WI38 (cell line): Measurements from ENCODE around the gene PARP12.
"Not testable (repeated sequence)": the region's sequence is repeated elsewhere in the genome, so short reads cannot be mapped to it uniquely, and the experiment has no call there.

Experiments
- H3K4me3 ChIP-seq: 2 replicates; pipeline ENCODE4 v1.5.1; 2011; ENCODE audit warnings: low read depth, mild to moderate bottlenecking, control low read depth, low read length
- TF ChIP-seq, protein P1 (sequence below): IDR thresholded peaks from 2 replicates; pipeline ENCODE4 v1.5.1; 2012; ENCODE audit warnings: low read depth, mild to moderate bottlenecking, control low read depth, low read length

The PARP12 gene, protein sequence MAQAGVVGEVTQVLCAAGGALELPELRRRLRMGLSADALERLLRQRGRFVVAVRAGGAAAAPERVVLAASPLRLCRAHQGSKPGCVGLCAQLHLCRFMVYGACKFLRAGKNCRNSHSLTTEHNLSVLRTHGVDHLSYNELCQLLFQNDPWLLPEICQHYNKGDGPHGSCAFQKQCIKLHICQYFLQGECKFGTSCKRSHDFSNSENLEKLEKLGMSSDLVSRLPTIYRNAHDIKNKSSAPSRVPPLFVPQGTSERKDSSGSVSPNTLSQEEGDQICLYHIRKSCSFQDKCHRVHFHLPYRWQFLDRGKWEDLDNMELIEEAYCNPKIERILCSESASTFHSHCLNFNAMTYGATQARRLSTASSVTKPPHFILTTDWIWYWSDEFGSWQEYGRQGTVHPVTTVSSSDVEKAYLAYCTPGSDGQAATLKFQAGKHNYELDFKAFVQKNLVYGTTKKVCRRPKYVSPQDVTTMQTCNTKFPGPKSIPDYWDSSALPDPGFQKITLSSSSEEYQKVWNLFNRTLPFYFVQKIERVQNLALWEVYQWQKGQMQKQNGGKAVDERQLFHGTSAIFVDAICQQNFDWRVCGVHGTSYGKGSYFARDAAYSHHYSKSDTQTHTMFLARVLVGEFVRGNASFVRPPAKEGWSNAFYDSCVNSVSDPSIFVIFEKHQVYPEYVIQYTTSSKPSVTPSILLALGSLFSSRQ

DNA sequence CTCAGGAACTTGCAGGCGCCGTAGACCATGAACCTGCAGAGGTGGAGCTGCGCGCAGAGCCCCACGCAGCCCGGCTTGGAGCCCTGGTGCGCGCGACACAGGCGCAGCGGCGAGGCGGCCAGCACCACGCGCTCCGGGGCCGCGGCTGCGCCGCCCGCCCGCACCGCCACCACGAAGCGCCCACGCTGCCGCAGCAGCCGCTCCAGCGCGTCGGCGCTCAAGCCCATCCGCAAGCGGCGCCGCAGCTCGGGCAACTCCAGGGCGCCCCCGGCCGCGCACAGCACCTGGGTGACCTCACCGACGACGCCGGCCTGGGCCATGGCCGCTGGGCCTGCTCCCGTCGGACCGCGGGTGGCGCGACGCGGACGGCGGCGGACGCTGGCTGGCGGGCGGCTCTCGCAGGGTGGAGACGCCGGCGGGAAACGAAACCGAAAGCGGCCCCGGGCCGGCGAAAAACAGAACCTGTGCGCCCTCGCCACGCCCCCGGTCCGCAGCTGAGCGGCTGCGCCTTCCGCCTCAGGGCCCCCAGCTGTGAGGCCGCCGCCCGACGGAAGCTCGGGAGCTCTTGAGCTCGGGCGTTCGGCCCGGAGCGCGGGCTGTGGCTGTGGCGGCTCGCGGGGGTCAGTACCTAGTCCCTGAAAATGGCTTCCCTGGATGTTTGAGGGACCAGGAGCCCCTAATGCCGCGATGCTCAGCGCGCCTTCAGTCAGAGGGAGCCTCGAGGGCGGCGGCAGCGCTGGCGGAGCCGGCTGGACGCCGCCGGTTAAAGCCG, at the start of gene PARP12:
PARP12 (minus strand) TSS at position 424 of the 772 bp plus-strand sequence; CDS start at position 320, 104 bp downstream.
- H3K4me3 ChIP-seq = peak within 1 kb of the TSS; percentile 67

DNA sequence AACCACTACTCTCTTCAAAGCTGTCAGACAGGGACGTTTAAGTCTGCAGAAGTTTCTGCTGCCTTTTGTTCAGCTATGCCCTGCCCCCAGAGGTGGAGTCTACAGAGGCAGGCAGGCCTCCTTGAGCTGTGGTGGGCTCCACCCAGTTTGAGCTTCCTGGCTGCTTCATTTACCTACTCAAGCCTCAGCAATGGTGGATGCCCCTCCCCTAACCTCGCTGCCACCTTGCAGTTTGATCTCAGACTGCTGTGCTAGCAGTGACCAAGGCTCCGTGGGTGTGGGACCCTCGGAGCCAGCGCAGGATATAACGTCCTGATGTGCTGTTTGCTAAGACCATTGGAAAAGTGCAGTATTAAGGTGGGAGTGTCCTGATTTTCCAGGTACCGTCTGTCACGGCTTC, 46.0 kb upstream of the PARP12 start:
- H3K4me3 ChIP-seq = not testable (repeated sequence)

More for the DNA sequence above, at the start of gene PARP12:
- TF ChIP-seq, protein P1, sequence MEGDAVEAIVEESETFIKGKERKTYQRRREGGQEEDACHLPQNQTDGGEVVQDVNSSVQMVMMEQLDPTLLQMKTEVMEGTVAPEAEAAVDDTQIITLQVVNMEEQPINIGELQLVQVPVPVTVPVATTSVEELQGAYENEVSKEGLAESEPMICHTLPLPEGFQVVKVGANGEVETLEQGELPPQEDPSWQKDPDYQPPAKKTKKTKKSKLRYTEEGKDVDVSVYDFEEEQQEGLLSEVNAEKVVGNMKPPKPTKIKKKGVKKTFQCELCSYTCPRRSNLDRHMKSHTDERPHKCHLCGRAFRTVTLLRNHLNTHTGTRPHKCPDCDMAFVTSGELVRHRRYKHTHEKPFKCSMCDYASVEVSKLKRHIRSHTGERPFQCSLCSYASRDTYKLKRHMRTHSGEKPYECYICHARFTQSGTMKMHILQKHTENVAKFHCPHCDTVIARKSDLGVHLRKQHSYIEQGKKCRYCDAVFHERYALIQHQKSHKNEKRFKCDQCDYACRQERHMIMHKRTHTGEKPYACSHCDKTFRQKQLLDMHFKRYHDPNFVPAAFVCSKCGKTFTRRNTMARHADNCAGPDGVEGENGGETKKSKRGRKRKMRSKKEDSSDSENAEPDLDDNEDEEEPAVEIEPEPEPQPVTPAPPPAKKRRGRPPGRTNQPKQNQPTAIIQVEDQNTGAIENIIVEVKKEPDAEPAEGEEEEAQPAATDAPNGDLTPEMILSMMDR = no peak

DNA sequence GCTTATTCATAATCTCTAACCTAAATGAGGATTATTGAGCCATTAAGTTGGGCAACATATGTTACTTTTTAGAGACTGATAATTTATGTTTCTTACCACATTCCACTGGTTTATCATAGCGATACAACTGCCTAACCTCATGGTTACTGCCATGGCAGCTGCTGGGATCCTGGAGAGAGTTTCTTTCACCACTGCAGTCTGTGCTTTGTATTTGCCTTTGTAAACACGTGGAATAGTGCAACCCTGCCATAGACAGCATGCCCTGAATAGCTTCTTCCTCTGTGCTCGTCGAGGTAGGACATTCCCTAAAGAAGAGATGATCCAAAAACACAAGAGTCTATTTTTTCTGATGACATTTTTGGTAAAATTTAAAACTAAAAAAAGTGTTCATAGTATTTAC, 33.7 kb upstream of the PARP12 start:
- TF ChIP-seq, protein P1 = no peak
- no peak overlapping the region for H3K4me3 ChIP-seq

DNA sequence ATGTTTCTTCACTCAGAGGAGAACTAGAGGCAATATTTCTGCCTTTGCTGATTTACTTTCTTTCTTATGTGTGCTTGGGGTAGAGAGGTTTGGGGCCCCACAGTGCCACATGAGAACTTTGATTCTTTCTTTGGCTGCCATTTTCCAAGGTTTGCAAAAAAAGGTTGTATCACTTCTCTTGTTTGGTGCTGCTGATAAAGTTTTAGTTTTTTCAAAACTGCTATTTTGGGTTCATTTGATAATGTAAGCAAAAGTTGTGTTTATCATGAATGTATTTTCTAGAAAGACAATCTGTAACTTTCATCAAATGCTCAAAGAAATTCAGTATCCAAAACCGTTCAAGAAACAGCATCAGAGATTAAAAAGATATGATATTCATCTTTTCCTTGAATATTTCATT, 30.6 kb upstream of the PARP12 start:
- TF ChIP-seq, protein P1 = no peak

DNA sequence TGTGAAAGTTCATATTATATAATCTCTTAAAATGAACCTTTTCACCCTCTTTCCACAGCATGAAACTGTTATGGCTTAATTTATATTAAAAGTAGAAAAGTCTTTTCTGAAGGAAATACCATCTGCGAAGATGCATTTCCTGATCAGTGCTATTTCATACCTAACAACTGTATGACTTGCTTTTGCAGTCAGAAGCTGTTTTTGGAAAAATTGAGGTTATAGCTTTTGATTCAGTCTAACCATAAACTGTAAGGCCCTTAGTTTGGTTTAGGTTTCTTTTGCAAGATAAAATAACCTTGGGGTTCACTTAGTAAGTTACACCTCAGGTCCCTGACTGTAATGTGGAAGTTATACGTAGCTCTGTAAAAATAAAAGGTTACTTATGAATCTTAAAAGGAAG, 22.7 kb upstream of the PARP12 start:
- TF ChIP-seq, protein P1 = no peak

More for the DNA sequence above, 30.6 kb upstream of the PARP12 start:
- no peak overlapping the region for H3K4me3 ChIP-seq

DNA sequence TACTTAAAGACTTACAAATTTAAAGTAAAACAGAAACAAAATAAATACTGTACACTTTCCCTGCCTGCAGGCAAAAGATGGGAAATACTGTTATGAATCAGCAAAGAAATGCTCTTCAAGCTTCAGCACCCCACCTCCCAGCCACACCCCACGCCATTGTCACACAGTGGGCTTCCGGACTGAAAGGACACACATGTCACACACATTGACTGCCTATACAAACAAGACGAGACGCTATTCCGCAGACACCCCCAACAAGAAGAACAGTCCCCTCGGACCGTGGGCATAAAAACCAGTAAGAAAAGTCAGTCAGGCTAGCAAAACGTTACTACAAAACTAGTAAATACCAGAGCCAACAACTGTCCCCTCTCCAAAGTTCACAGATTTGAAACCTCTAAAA, 22.2 kb upstream of the PARP12 start:
- H3K4me3 ChIP-seq = no peak overlapping the region
- TF ChIP-seq, protein P1 = no peak

More for the DNA sequence above, 22.7 kb upstream of the PARP12 start:
- H3K4me3 ChIP-seq = no peak overlapping the region

DNA sequence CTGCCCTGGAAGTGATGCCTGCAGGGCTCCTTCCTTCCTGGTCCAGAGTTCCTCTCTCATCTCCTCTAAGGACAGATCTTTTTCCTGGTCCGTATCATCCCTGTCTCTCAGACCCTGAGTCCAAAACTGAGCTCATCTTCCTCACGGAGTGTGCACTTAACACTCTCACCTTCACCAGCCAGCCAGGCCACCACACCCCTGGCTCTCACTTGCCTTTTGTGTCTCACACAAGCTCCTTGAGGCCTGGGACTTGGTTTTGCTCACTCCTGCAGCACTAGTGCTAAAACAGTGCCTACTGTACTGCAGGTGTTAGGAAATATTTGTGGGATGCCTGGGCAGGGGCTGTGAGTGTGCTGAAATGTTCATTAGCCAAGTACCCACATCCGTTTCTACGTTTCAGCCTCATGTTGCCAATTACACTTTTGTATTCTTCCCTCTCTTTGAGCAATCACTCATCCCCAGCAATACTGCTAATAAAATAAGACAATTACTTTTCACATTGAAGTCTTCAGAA, 21.4 kb upstream of the PARP12 start:
- no peak overlapping the region for H3K4me3 ChIP-seq
- TF ChIP-seq, protein P1 = no peak
